B cell (primary cell): Measurements from ENCODE around the gene ZP1. TPM values are rescaled to one million over a fixed set of nuclear protein-coding genes. Genes with fewer than 3 reads are reported as not detected.

ENCODE experiments used
- ATAC-seq: fragments of 200-7000 bp; cut with Tn5 transposase; one replicate; pipeline ENCODE4 v1.10.0; 2021; ENCODE audit warnings: low read depth, mild to moderate bottlenecking, moderate number of reproducible peaks, moderate library complexity
- CTCF ChIA-PET: fragments of 350-600 bp; sonication (Branson Sonifier 250); formaldehyde crosslinking; loops from one replicate; lab custom pipeline; 2021; ENCODE audit warnings: antibody characterized with exemption, inconsistent platforms; lab: Charles Lee
- POLR2A ChIA-PET: fragments of 350-600 bp; sonication (Branson Sonifier 250); formaldehyde crosslinking; loops from one replicate; lab custom pipeline; 2021; ENCODE audit warnings: antibody characterized with exemption; lab: Charles Lee
- DNase-seq: peaks from one replicate; pipeline ENCODE4 v3.0.0; 2013
- H2AFZ ChIP-seq: 2 replicates; pipeline ENCODE4 v1.6.1; 2012; ENCODE audit warnings: mild to moderate bottlenecking, low read depth, low read length; ENCODE audit not compliant: insufficient read depth, poor library complexity, severe bottlenecking
- H3K27ac ChIP-seq, 2 donors: 1 replicate in 1 of 2; 2 replicates in 1 of 2; pipeline ENCODE4 v1.5.1; 2012 to 2013; ENCODE audit warnings: low read length in 2 of 2, mild to moderate bottlenecking in 2 of 2, moderate library complexity in 1 of 2
- H3K27me3 ChIP-seq, 4 experiments: fragments of 200-600 bp in 1 of 4; sonication (generic) in 1 of 4; replicated peaks in 1 of 4; 1 replicate in 2 of 4; 2 replicates in 2 of 4; pipeline versions ENCODE4 v1.6.1 to v1.7.0; 2013 to 2016; ENCODE audit warnings: low read length in 3 of 4, mild to moderate bottlenecking in 2 of 4, mixed read lengths in 1 of 4, moderate library complexity in 1 of 4; ENCODE audit not compliant: insufficient read depth in 4 of 4, control insufficient read depth in 3 of 4; ENCODE audit errors: control extremely low read depth in 1 of 4
- H3K36me3 ChIP-seq, 2 experiments: replicated peaks in 1 of 2; 1 replicate in 1 of 2; 2 replicates in 1 of 2; pipeline versions ENCODE4 v1.6.1 to v1.7.1; 2013; ENCODE audit warnings: low read length in 1 of 2; ENCODE audit not compliant: insufficient read depth in 2 of 2, control insufficient read depth in 1 of 2; ENCODE audit errors: control extremely low read depth in 1 of 2, extremely low read depth in 1 of 2
- H3K4me1 ChIP-seq, 2 donors: fragments of 200-600 bp in 1 of 2; sonication (generic) in 1 of 2; 1 replicate in 1 of 2; 2 replicates in 1 of 2; pipeline versions ENCODE4 v1.5.1 to v1.6.1; 2013 to 2017; ENCODE audit warnings: low read length in 2 of 2; ENCODE audit not compliant: control insufficient read depth in 2 of 2, insufficient read depth in 2 of 2
- H3K4me2 ChIP-seq: replicated peaks from 2 replicates; pipeline ENCODE3; 2012; ENCODE audit warnings: mild to moderate bottlenecking, low read depth, low read length; ENCODE audit not compliant: poor library complexity, severe bottlenecking
- H3K4me3 ChIP-seq, 5 experiments: fragments of 200-600 bp in 1 of 5; sonication (generic) in 1 of 5; 1 replicate in 3 of 5; 2 replicates in 2 of 5; pipeline versions ENCODE4 v1.5.1 to v1.7.0; 2011 to 2016; ENCODE audit warnings: low read length in 4 of 5, mild to moderate bottlenecking in 4 of 5, low read depth in 2 of 5, control low read depth in 1 of 5, moderate library complexity in 1 of 5; ENCODE audit not compliant: insufficient read depth in 1 of 5; ENCODE audit errors: control extremely low read depth in 1 of 5, extremely low read depth in 1 of 5
- H3K79me2 ChIP-seq: fragments of 200-600 bp; sonication (generic); one replicate; pipeline ENCODE4 v1.6.0; 2016; ENCODE audit warnings: low read length; ENCODE audit not compliant: control insufficient read depth, insufficient read depth
- H3K9ac ChIP-seq: fragments of 200-600 bp; sonication (generic); 2 replicates; pipeline ENCODE4 v1.6.1; 2017; ENCODE audit warnings: mild to moderate bottlenecking, low read length, moderate library complexity
- H3K9me3 ChIP-seq, 3 donors: one replicate each; pipeline versions ENCODE4 v1.6.1 to v1.7.1; 2013; ENCODE audit warnings: low read length in 2 of 3; ENCODE audit not compliant: control insufficient read depth in 2 of 3, insufficient read depth in 1 of 3; ENCODE audit errors: control extremely low read depth in 1 of 3
- H4K20me1 ChIP-seq: 2 replicates; pipeline ENCODE4 v1.6.0; 2012; ENCODE audit warnings: mild to moderate bottlenecking, low read length; ENCODE audit not compliant: insufficient read depth, control insufficient read depth, poor library complexity, severe bottlenecking
- H3K27ac Mint-ChIP-seq: one replicate; pipeline ENCODE4 v1.8.0; 2021; ENCODE audit warnings: mixed read lengths
- H3K27me3 Mint-ChIP-seq: one replicate; pipeline ENCODE4 v1.8.0; 2021; ENCODE audit warnings: mixed read lengths
- H3K4me1 Mint-ChIP-seq: one replicate; pipeline ENCODE4 v1.8.0; 2021; ENCODE audit warnings: mixed read lengths
- H3K4me3 Mint-ChIP-seq: one replicate; pipeline ENCODE4 v1.8.0; 2021; ENCODE audit warnings: mixed read lengths
- H3K9me3 Mint-ChIP-seq: one replicate; pipeline ENCODE4 v1.8.0; 2022; ENCODE audit warnings: mixed read lengths; ENCODE audit not compliant: insufficient read depth
- CTCF ChIP-seq: fragments of 200-600 bp; IDR thresholded peaks from one replicate; pipeline ENCODE4 v1.8.0; 2022; ENCODE audit warnings: antibody characterized with exemption, mild to moderate bottlenecking
- EZH2 ChIP-seq: IDR thresholded peaks from 2 replicates; pipeline ENCODE4 v1.6.1; 2012; ENCODE audit warnings: borderline replicate concordance, low read depth, mild to moderate bottlenecking, moderate library complexity, low read length; ENCODE audit not compliant: insufficient read depth, poor library complexity, severe bottlenecking
- WGBS: methylation state at CpG from one replicate; pipeline ENCODE4 v1.1.5; 2013; ENCODE audit warnings: missing lambda C conversion rate; ENCODE audit not compliant: insufficient coverage; 5-methylcytosine and 5-hydroxymethylcytosine counted together
- intact Hi-C: fragments of 100-400 bp; cut with micrococcal nuclease; formaldehyde crosslinking; loops from one replicate; pipeline ENCODE4 v1.10.0; 2022
- polyA plus RNA-seq: library from polyadenylated mRNA; depleted of rRNA; stranded (reverse); fragments of >200 nt; gene quantifications from 2 replicates; pipeline ENCODE4 v1.2.3, GENCODE V29; 2012
- total RNA-seq, 2 donors: library from RNA; stranded (reverse); fragments of 120-200 nt in 1 of 2; gene quantifications; 1 replicate in 1 of 2; 2 replicates in 1 of 2; pipeline versions ENCODE4 v1.2.3 to v1.2.4, GENCODE V29; 2013 to 2022

The ZP1 gene
- total and polyA plus RNA-seq, 2 donors (not counting 1 experiment from before 2014, with no cell fraction given) = 0.06 TPM; not detected in 1

- CTCF ChIA-PET = no interaction called here
- intact Hi-C loops = no loop called here
Measured at GRCh38 chr11:60895687-60896086, 28.3 kb downstream of the ZP1 start.

GRCh38 chr11:60897496-60897895, 30.2 kb downstream of the ZP1 start:
- no peaks in the 10 kb centered on the region for H3K4me1 ChIP-seq
- intact Hi-C loops = no loop called here
- no peaks in the 10 kb centered on the region for H3K27me3 ChIP-seq
- CTCF ChIA-PET = interaction anchor here (1.2 to 10.2 kb wide), 5 partner anchors 10 to 67 kb away, joined by 3 to 129 read pairs (median 13); partner anchors contain the start of gene TMEM109
- ATAC-seq (no peak), DNase-seq (no peak)
- no peaks in the 10 kb centered on the region for H3K27me3 Mint-ChIP-seq
- no peaks in the 10 kb centered on the region for H3K9me3 Mint-ChIP-seq
- H3K4me3 Mint-ChIP-seq = no peak overlapping the region
- POLR2A ChIA-PET = no interaction called here
- TF ChIP-seq CTCF = no peak
- TF ChIP-seq EZH2 = no peak
- H3K4me3 ChIP-seq = no peak overlapping the region
- peaks cover 3 to 89% of the 10 kb centered on the region in 2 experiments for H3K36me3 ChIP-seq
- no peak overlapping the region for H3K4me2 ChIP-seq
- WGBS = 100% methylated on average over 1 of the region's 4 CpGs
- H3K9ac ChIP-seq = no peak overlapping the region
- peaks cover 21% of the 10 kb centered on the region for H4K20me1 ChIP-seq
- no peak overlapping the region for H3K27ac Mint-ChIP-seq
- peaks cover 16% of the 10 kb centered on the region for H3K79me2 ChIP-seq
- H3K9me3 ChIP-seq = no peaks in the 10 kb centered on the region
- H3K4me1 Mint-ChIP-seq = peaks cover 4% of the 10 kb centered on the region
- H2AFZ ChIP-seq = no peak overlapping the region
- no peak overlapping the region for H3K27ac ChIP-seq

More at GRCh38 chr11:60895687-60896086, 28.3 kb downstream of the ZP1 start:
- Histone ChIP-seq H2AFZ (no peak overlapping the region), H3K9ac (no peak overlapping the region), H3K27me3 (no peaks in the 10 kb centered on the region), H3K9me3 (no peaks in the 10 kb centered on the region), H3K4me2 (no peak overlapping the region), H3K36me3 (peaks cover 1 to 86% of the 10 kb centered on the region in 2 experiments), H4K20me1 (peaks cover 16% of the 10 kb centered on the region), H3K4me1 (no peaks in the 10 kb centered on the region), H3K4me3 (no peak overlapping the region), H3K79me2 (peaks cover 16% of the 10 kb centered on the region), H3K27ac (no peak overlapping the region)
- no peaks in the 10 kb centered on the region for H3K9me3 Mint-ChIP-seq
- DNase-seq (no peak), ATAC-seq (no peak)
- peaks cover 4% of the 10 kb centered on the region for H3K4me1 Mint-ChIP-seq
- H3K4me3 Mint-ChIP-seq = no peak overlapping the region
- no peak overlapping the region for H3K27ac Mint-ChIP-seq
- POLR2A ChIA-PET = no interaction called here
- no CpG with 5 or more reads among the region's 5 CpGs for WGBS
- no peaks in the 10 kb centered on the region for H3K27me3 Mint-ChIP-seq
- TF ChIP-seq CTCF (no peak), EZH2 (no peak)
